GM19025 (cell line): ENCODE data around the gene ATP1A1.

Experiments used
- ATAC-seq: cut with Tn5 transposase; IDR thresholded peaks from one replicate; pipeline ENCODE4 v1.9.1; 2021; ENCODE audit warnings: mild to moderate bottlenecking, low read depth, moderate library complexity; ENCODE audit not compliant: unreplicated experiment

The ATP1A1 gene

GRCh38 chr1:116411784-116412479 lies 38.9 kb downstream of the ATP1A1 start:
- ATAC-seq: no peak

GRCh38 chr1:116412480-116412798 lies 39.4 kb downstream of the ATP1A1 start:
- ATAC-seq: no peak

- ATAC-seq: no peak
Measured at GRCh38 chr1:116412898-116413297, 39.9 kb downstream of the ATP1A1 start.

GRCh38 chr1:116413414-116413813 lies 40.4 kb downstream of the ATP1A1 start:
- ATAC-seq: no peak

DNA sequence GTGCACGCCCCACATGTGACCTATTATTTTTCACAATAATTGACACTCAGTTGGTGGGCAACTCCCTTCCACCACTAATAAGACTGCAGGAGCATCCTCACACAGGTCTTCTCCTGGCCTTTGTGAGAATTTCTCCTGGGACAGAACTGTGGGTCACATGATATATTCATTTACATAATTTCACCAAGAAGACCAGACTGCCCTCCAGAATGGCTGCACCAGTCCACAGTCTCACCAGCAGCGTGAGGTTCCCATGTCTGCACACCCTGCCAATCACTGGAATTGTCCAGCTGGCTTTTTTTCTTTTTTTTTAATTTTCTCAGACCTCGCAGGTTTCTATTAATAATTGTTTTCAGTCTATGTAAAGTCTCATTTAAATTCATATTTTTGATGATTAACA lies 41.3 kb downstream of the ATP1A1 start:
- no peak for ATAC-seq

- no peak for ATAC-seq
Measured at GRCh38 chr1:116415200-116415698, 42.2 kb downstream of the ATP1A1 start.

DNA sequence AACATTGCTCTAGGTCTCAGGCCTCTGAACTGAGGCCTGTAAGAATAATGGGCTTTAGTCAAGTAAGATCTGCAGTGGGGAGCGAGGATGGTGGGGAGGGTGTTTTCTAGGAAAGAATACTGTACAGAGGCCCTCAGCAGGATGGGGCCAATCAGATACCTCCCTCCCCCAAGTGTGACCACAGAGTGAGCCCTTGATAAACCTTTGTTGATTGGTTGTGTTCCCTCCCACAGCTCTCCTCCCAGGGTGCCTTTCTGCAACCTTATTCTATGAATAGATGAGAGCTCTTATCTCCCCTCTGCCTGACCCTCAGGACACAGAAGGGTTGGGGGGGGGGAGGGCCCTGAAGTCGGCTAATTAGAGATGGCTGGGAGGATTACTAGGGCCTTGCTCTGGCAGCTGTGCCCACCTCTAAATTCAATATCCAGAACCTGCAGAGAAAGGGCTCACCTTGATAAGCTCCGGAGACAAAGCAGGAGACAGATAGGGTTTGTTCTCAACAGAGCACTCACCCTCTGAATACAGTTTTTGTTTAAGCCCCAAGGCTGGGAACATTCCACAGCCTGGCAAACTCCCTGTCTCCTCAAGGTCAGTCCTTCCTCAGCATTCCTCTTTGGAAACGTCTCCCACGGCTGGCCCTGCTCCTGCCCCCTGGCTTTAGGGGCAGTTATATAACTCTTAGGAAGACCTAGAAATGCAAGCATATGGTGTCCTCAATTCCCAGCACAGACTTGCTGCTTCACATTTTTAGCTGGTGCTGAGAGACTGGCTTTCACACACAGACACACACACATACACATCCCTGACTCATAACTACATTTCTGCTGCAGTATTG lies 42.9 kb downstream of the ATP1A1 start:
- no peak for ATAC-seq

DNA sequence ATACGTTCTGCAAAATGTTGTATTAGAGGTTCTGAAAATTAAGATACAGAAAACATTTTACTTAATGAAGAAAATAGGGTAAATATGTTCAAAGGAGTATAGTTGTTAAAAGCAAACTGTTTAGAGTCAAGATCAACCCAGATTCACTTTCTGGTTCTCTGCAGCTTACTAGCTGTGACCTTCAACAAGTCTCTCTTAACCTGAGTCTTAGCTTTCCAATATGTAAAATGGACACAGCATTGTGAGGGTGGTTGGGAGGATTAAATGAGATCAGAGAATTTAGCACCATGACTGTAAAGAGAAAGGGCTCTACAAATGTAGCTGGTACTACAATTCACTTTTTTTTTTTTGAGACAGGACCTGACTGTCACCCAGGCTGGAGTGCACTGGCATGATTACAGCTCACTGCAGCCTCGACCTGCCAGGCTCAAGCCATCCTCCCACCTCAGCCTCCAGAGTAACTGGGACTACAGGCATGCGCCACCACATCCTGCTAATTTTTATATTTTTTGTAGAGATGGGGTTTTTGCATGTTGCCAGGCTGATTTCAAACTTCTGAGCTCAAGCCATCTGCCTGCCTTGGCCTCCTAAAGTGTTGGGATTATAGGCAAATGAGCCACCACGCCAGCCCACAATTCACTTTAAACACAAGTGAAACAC lies 43.9 kb downstream of the ATP1A1 start:
- ATAC-seq: no peak

GRCh38 chr1:116417678-116418077 lies 44.6 kb downstream of the ATP1A1 start:
- no peak for ATAC-seq

GRCh38 chr1:116418091-116418830 lies 45.2 kb downstream of the ATP1A1 start:
- ATAC-seq: peak; percentile 86

GRCh38 chr1:116420417-116421200 lies 47.6 kb downstream of the ATP1A1 start:
- ATAC-seq: no peak

- ATAC-seq: no peak
Measured at GRCh38 chr1:116424438-116424837, 51.4 kb downstream of the ATP1A1 start.

DNA sequence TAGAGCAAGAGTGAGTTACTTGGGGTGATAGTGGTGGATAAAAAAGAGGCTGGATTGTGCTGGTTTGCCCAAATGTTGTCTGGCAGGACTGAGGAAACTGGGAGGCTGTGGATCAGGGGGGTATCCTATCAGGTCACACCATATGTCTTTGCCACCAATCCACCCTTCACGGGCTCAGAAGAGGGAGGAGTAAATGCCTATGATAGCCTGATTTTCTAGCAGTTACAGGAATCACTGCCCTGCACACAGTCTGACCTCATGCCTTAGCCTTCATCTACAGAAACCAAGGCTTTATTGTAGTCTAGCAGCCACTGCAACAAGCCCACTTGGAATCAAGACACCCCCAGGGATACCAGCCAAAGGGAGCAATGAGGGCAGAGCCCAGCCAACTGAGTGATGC lies 51.8 kb downstream of the ATP1A1 start:
- ATAC-seq: no peak

DNA sequence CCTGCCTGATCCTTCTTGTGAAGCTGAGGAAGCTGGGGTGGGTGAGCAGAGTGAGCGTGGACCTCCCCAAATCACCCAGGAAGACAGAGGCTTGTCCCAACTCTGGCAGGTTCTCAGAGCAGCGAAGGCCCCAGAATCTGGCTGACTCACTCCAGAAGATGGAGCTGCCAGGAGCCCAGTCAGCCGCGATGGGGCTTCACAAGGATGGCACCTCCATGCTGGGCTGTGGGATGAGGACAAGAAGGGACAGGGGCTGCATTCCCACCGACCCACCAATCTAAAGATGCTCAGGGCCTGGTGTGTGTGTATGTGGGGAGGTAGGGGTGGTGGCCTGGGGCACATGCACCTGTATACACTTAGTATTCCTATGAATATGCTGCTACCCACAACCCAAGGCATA lies 52.9 kb downstream of the ATP1A1 start:
- ATAC-seq: no peak

DNA sequence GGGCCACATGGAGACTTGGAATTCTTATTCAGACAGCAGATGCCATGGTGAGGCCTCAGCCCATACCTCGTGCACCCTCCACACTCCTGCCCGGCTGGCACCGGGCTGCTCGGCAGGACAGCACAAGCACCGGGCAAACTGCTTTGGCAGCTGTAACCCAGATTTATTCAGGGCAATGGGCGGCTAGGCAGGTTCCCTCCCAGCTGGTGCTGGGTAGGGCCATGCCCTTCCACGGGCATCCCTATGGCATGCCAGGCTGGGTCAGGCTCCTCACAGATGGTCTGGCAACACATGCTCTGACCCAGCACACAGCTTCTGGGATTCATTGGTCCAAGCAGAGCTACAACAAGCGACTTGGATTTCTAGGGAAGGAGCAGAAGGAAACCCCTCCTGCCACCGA lies 53.4 kb downstream of the ATP1A1 start:
- ATAC-seq: no peak

DNA sequence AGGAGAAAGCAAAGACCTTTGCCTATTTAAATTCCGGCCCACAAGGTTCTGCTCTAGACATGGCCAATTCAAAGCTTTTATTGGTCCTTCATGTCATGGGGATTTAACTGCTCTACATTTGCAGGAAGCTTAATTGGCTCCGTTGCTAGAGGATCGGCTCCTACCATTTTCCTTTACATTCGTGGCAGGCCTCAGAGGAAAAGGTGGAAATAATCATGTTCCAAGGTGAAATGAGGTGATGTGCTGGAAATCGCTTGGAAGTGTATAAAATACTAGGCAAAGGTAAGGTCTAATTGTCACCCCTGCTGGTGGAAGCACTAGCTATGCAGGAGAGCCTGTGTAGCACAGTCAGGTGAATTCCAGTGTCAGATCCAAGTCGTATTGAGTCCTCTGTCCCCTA lies 55.5 kb downstream of the ATP1A1 start:
- ATAC-seq: no peak

DNA sequence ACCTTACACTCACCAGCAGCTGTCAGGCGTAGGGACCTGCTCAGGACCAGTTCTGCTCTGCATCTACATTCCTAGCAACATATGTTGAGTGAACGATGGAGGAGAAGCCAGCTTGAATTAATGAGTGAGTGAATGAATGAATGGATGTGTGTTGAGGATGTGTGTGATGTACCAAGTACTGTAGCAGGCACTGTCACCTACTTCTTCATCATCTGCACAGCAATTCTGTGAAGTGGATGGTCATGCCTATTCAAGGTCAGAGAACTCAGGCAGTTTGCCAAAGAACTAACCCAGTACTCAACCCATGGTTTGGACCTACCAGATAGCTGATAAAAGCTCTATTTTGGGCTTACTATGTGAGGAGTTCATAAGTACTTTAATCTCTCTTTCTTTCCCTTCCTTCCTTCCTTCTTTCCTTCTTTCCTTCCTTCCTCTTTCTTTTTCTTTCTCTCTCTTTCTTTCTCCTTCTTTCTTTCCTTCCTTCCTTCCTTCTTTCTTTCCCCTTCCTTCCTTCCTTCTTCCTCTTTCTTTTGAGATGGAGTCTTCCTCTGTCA lies 56.9 kb downstream of the ATP1A1 start:
- ATAC-seq: no peak

DNA sequence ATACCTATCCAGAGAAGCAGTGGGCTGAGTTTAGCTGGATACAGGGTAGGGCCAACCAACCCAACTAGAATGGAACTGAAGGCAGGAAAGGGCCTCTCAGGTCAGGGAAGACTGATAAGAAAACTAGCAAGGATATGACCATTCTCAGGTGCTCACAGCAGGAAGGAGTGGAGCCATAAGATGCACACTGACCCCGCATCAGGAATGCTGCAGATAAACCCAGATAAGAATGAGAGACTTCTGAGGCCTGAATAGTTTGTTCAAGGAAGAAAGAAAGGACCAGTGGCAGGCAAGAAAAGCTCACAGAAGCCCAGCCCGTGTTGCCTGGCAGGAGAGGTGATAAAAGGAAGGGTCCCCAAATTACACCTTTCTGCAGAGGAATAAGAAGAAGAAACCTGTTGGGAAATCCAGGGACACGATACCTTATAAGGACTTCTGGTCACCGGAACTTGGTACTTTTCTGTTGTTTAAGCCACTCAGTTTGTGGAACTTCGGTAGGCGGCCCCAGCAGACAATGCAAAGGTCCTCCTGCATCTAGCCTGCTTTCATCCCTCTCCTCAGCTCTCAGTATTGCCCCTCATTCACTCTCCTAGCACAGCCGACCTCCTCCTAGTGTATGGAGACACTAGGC lies 58.9 kb downstream of the ATP1A1 start:
- no peak for ATAC-seq

DNA sequence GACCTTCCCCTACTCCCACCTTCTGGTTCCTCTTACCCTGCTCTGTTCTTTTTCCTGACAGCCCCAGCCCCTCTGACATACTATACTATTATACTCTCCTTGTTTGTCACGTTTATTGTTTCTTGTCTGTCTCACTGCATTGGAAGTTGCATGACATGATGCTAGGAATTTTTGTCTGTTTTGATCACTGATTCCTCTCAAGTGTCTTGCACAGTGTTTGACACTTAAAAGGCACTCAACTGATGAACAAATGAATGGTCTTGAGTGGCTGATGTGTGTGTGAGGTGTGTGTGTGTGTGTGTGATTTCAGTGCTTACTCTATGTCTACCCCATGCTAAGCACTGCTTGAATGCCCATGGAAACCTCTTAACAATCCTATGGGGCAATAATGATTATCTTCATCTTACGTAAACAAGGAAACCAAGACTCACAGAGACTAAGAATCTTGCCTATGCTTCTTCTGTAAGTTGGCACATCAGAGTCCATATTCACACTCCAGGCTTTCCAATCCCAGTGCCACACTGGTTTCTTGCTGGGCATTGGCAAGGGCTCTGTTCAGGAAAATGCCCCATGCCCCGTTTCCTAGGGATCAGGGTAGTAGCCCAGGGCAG lies 59.7 kb downstream of the ATP1A1 start:
- no peak for ATAC-seq
